GM18499 (cell line): ENCODE measurements around the gene TEKTIP1.
"Not testable (repeated sequence)": the region's sequence is repeated elsewhere in the genome, so short reads cannot be mapped to it uniquely, and the experiment has no call there.

ENCODE experiments used
- ATAC-seq: cut with Tn5 transposase; IDR thresholded peaks from one replicate; pipeline ENCODE4 v1.9.1; 2021; ENCODE audit warnings: moderate number of reproducible peaks; ENCODE audit not compliant: insufficient read depth, unreplicated experiment

Gene TEKTIP1

DNA sequence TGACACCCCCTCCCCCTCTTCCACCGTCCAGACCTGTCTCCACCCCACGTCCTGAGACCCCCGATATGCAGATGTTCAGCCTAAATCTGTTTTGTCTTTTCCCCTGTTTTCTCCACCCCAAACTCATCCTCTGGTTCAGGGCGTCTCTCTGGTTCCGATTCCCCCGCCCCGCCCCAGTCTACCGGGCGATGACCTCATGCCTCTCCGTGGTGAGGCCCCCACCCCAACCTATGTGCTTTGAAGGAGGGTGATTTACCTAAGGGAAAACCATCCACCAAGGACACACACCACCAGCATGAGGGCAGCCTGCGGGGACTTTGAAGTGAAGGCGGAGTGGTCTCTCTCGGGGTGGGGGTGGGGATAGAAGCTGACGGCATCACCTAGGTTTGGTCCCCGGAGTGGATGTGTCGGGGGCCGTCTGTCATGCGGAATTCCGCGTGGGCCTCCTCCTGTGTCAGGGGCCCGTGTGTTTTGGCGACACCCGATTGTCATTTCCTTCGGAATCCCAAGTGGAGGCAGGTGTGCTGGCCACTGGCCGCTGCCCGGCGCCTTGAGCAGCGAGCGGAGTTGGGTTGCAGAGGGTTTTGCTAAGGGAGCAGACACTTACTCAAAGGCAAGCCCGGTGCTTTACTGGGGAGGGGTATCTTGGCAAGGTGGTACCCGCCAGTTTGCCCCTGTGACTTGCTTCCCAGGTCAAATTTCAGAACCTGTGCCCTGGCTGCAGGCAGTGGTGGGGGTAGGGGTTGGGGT is 31.4 kb upstream of the TEKTIP1 start:
- ATAC-seq, result no peak

- not testable (repeated sequence) for ATAC-seq
These were observed 30.8 kb upstream of the TEKTIP1 start for GRCh38 chr19:3508121-3508661.

- ATAC-seq, result no peak
These were observed 30.0 kb upstream of the TEKTIP1 start for GRCh38 chr19:3508771-3509535.

DNA sequence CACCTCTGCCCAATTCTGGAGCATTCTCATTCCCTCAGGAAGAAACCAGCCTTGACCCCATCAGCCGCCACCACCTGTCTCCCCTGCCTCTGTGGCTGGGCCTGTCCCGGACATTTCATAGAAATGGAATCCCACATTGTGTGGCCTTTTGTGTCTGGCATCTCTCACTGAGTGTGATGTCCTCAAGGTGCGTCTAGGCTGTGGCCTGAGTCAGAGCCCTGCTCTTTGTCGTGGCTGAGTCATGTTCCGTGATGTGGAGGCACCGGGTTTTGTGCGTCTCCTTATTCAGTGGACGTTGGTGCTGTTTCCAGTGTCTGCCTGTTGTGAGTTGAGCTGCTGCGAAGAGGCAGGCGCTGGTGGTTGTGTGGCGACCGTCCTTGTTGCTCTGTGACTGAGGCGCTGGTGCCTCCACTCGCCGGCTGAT is 29.4 kb upstream of the TEKTIP1 start:
- no peak for ATAC-seq

DNA sequence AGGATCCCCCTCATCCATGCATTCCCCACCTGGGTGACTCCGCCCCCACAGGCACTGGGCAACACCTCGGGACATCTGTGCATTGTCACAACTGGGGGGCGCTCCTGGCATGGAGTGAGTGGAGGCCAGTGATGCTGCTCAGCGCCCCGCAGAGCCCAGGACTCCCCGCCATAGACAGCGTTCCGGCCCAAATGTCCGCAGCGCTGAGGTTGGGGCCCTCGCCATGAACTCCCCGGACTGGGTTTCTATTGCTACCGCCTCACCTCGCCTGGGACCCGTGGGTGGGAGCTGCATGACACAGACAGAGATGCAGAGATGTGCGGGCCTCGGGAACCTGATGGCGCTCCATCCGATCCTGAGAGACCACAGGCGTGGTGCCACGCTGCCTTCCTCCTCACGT is 28.2 kb upstream of the TEKTIP1 start:
- ATAC-seq, result no peak

DNA sequence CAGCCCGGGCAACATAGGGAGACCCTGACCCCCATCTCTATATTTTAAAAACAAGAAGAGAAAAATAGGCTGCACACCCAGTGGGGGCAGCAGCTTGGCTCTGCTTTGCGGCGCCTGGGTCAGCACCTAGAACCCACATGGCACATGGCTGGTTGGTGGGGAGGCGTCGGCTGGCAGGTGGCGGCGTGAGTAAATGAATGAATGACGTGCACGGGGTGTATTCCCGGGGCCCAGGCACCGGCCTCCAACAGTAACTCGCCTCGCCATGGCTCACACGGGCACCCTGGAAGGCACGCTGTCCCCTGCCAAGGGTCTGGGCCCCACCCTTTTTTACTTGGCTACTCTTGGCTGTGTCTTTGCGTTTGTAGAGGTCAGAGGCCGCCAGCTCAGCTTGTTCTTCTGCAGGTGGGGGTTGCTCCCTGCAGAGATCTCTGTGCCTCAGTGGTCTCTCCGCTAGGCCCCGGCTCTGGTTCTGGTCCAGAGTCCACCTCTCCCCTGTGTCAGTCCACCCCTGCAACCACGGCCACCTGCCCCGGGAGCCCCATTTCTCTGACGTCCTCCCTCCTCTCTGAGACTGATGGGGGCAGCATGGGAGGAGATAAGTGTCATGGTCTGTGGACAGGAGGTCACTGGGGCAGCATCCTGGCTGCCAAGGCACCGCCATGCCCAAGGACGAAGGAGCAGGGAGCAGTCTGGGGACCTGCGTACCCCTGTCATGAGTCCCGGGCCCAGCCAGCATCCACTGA is 27.3 kb upstream of the TEKTIP1 start:
- no peak for ATAC-seq

GRCh38 chr19:3512562-3513228 is 26.3 kb upstream of the TEKTIP1 start:
- no peak for ATAC-seq

GRCh38 chr19:3513229-3514140 is 25.5 kb upstream of the TEKTIP1 start:
- no peak for ATAC-seq

GRCh38 chr19:3514930-3515329 is 24.0 kb upstream of the TEKTIP1 start:
- no peak for ATAC-seq

- no peak for ATAC-seq
These were observed 23.0 kb upstream of the TEKTIP1 start for GRCh38 chr19:3515891-3516422.

DNA sequence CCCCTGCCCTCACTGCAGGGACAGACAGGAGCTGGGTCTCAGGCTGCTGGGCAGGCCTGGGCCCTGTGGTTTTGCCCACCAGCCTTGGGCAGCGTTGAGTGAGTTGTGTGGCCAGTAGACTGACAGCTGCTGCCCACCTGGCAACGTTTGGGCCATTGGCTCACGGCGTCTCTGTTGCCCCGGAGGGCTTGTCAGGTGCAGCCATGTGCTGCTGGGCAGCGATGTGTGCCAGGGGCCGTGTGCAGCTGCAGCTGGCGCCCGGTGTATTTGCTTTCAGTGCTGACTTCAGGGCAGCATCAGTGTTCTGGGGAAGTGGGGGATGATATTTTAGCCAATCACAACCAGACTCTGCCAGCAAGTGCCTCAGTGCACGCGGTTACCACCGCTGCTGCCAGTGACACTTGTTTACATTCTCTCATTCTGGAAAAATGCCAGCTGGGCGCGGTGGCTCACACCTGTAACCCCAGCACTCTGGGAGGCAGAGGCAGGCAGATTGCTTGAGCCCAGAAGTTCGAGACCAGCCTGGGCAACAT is 22.2 kb upstream of the TEKTIP1 start:
- no peak for ATAC-seq

GRCh38 chr19:3517638-3518037 is 21.3 kb upstream of the TEKTIP1 start:
- ATAC-seq, result no peak

DNA sequence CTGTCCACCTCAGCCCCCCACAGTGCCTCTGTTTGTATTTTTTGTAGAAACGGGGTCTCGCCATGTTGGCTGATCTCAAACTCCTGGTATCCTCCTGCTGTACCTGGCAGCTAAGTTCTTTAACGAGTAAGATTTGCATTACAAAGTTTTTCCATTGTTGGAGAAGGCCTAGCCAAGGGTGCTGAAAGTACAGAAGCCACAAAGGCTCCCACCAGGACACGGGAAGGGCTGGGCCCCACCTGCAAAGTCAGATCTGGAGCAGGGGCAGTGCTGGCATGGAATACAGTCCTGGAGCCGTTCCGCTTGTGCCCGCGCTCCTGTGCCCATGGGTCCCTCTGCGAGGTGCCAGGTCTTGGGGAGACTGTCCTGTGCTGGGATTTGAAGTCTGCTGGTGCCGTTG is 20.7 kb upstream of the TEKTIP1 start:
- no peak for ATAC-seq

DNA sequence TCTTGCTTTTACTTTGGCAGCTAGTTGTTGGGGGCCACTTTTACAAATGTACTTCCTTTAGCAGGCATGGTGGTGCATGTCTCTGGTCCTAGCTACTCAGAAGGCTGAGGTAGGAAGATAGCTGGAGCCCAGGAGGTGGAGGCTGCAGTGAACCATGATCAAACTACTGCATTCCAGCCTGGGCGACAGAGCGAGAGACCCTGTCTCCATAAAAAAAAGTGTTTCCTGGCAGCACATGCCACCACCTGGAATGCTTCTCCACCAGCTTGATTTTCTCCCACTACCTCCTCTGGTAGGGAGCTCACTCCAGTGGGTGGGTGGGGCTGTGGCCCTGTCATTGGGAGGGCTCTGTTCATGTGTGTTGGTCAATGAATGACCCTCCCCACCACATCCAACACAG is 20.3 kb upstream of the TEKTIP1 start:
- ATAC-seq, result no peak

DNA sequence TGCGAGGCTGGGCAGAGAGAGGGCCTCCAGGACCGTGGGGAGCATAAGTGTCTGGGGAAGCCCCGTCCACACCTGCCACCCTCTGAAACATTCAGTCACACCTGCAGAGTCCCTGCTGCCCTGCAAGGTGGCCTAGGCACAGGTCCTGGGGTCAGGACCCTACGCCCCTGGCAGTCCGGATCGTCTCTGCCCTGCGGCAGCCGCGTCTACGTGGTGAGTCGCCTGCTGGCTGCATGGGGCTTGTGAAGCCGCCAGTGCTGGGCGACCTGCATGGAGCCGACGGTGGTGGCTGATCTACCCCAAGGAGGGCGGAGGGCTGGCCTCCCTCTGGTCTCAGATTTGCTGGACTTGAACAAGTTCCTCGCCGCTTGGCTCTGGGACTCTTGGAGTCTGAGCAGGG is 19.8 kb upstream of the TEKTIP1 start:
- no peak for ATAC-seq

DNA sequence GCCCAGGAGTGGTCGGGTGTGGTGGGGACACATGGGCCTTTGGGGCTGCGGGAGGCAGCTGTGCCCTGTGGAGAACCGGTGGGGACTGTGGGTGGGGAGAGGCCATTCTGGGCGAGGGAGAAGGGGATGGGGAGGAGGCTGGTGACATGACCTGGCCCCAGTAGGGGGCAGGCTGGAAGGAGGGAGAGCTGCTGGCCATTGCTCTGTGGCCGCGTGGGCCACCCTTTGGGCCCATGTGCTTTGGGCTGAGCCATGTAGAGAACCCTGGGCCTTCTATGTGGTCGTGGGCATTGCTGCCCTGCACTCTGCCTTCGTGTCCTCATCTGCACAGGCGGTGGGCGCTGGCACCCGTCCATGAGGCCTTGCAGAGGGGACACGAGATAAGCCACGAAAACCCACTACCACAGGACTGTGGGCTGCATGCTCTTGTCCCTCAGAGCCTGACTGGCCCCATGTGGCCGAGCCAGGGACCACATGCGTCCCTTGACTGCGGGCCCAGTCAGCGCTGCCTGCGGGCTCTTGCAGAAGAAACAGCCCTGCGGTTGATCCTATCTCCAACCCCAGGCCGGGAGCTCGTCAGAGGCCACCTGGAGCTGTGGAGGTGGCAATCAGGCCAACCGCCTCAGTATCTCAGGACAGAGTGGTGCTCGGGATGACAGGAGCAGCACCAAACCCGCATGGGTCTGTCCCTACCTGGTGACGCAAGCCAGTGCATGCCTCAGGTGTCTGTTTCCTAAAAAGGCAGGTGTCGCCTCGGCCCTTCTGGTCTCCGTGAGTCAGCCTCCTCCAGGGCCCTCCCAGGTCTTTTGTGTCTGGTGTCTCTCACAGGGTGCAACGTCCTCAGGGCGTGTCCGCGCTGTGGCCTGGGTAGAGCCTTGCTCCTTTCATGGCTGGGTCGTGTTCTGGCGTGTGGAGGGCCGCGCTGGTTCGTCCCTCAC is 18.5 kb upstream of the TEKTIP1 start:
- no peak for ATAC-seq

GRCh38 chr19:3521104-3521445 is 17.9 kb upstream of the TEKTIP1 start:
- no peak for ATAC-seq
